Measurements from ENCODE around the gene DAPK1. TPM values are rescaled to one million over a fixed set of nuclear protein-coding genes. Genes with fewer than 3 reads are reported as not detected.

DAPK1 gene
- total and polyA plus RNA-seq, 8 donors, result 29.1 to 98.7 (median 45.4) TPM

GRCh38 chr9:87513880-87514535 lies 16.3 kb downstream of the DAPK1 start:
- WGBS, 2 donors, result 94 to 97% methylated on average over 3 of the region's 3 CpGs
- no peak for ATAC-seq
- peaks cover 0 to 6% (median 0%) of the 10 kb centered on the region in 3 donors for H3K4me1 ChIP-seq
- no peak for TF ChIP-seq CTCF (IDR thresholded peaks at IDR 0.05)
- FAIRE-seq, result no peak
- peaks cover 0 to 8% (median 0%) of the 10 kb centered on the region in 3 donors for H3K36me3 ChIP-seq
- H3K9me3 ChIP-seq, result no peaks in the 10 kb centered on the region
- intact Hi-C loops (cut with DNase I), result no loop called here
- DNase-seq, result no peak
- no peak overlapping the region for H3K27ac ChIP-seq
- no peak overlapping the region for H3K4me3 ChIP-seq
- no peaks in the 10 kb centered on the region for H3K27me3 ChIP-seq

GRCh38 chr9:87515006-87515405 lies 17.3 kb downstream of the DAPK1 start:
- Histone ChIP-seq H3K27me3 (no peaks in the 10 kb centered on the region), H3K4me3 (no peak overlapping the region), H3K9me3 (no peaks in the 10 kb centered on the region), H3K4me1 (peaks cover 0 to 13% (median 0%) of the 10 kb centered on the region in 3 donors), H3K36me3 (peaks cover 0 to 8% (median 0%) of the 10 kb centered on the region in 3 donors), H3K27ac (no peak overlapping the region)
- FAIRE-seq, result no peak
- ATAC-seq, result no peak
- TF ChIP-seq CTCF (IDR thresholded peaks at IDR 0.05), result no peak
- DNase-seq, result no peak
- intact Hi-C loops (cut with DNase I), result no loop called here
- WGBS, 2 donors, result 72 to 78% methylated on average over 2 of the region's 2 CpGs

- no peak for DNase-seq
- intact Hi-C loops (cut with DNase I), result no loop called here
- Histone ChIP-seq H3K4me1 (peaks cover 0 to 13% (median 0%) of the 10 kb centered on the region in 3 donors), H3K4me3 (no peak overlapping the region), H3K9me3 (no peaks in the 10 kb centered on the region), H3K36me3 (peaks cover 0 to 6% (median 0%) of the 10 kb centered on the region in 3 donors), H3K27ac (peak overlapping the region in 1 of 4 donors; percentile 39), H3K27me3 (no peaks in the 10 kb centered on the region)
- ATAC-seq, result no peak
- TF ChIP-seq CTCF (IDR thresholded peaks at IDR 0.05), result no peak
- no peak for FAIRE-seq
- WGBS, 2 donors, result 89 to 91% methylated on average over 9 of the region's 9 CpGs
Measured at GRCh38 chr9:87515588-87516221, 18.0 kb downstream of the DAPK1 start.

DNA sequence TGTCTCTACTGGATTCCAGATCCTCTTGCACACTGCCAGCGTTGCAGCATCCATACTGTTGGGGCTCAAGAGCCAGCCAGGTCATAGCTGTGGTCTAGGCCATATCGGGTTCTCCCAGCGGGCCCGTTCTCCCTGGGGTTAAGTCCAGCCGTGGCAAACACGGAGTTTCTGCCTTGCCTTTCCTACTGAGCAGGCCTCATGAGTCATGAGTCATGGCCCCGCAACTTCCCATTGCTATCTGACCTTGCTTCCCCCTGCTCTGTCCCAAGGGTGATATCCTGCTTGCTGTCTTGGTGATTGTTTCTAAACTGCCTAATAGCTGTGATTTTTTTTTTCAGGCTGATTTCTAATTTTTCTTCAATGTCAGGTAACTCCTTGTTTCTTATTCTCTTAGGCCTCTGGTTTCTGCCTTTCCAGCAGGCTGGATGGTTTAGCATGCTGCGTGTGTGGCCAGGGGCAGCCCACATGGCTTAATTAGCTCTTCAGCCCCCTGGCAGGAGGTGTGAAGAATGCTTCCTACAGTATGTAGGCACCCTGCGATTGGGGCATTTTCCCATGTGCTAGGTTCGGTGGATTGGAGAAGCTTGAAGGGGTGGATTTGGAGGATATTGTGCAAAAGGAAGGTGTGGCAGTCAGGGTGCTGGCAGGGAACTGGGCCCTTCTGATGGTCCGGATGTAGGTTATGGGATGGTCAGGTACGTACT lies 18.7 kb downstream of the DAPK1 start:
- no peak overlapping the region for H3K4me3 ChIP-seq
- H3K4me1 ChIP-seq, result peaks cover 0 to 13% (median 0%) of the 10 kb centered on the region in 3 donors
- H3K9me3 ChIP-seq, result no peaks in the 10 kb centered on the region
- DNase-seq, result peak in 3 of 6 donors; percentile 14 to 64 (median 32)
- intact Hi-C loops (cut with DNase I), result no loop called here
- H3K36me3 ChIP-seq, result no peaks in the 10 kb centered on the region
- WGBS, 2 donors, result 81 to 83% methylated on average over 12 of the region's 12 CpGs
- no peak for TF ChIP-seq CTCF (IDR thresholded peaks at IDR 0.05)
- FAIRE-seq, result no peak
- H3K27me3 ChIP-seq, result no peaks in the 10 kb centered on the region
- peak overlapping the region in 1 of 4 donors; percentile 39 for H3K27ac ChIP-seq
- ATAC-seq, result peak in 3 of 4 donors; percentile 57 to 79 (median 78)
